Measurements from ENCODE around the gene FBLN2. TPM values are rescaled to one million over a fixed set of nuclear protein-coding genes. Genes with fewer than 3 reads are reported as not detected.

FBLN2 gene
- total and polyA plus RNA-seq, 2 of the 4 experiments (the other 2 are of a cell fraction), result 11.8 to 60.8 TPM

GRCh38 chr3:13556207-13556606 is 7.3 kb downstream of the FBLN2 start:
- no peak for ATAC-seq (ENCODE audit: low read depth)
- in situ Hi-C loops (cut with MboI; ENCODE audit: low sequenced_read_pairs) (no loop called here), dilution Hi-C loops (cut with HindIII; ENCODE audit: low sequenced_read_pairs, unreplicated experiment) (no loop called here), intact Hi-C loops (cut with micrococcal nuclease) (no loop called here)
- ChIA-PET CTCF (no interaction called here), POLR2A (ENCODE audit: unreplicated experiment) (no interaction called here)
- H2AFZ ChIP-seq (replicated peaks; ENCODE audit: low read length, poor library complexity), result no peak overlapping the region
- no peaks in the 10 kb centered on the region for H4K20me1 ChIP-seq (ENCODE audit: insufficient read depth, low read length)
- WGBS, 2 experiments (ENCODE audit: extremely low coverage in 2 of 2, insufficient read length in 1 of 2), result no CpG with 5 or more reads among the region's 6 CpGs
- no TSS peak for BruUV-seq (replicated peaks)
- no peak overlapping the region for H3K56ac ChIP-seq (ENCODE audit: extremely low read depth, insufficient read depth, low read length)
- no peak overlapping the region for H2BK20ac ChIP-seq (ENCODE audit: low read depth, low read length)
- H3K4me2 ChIP-seq (ENCODE audit: low read depth, low read length), result no peak overlapping the region
- H3K27ac ChIP-seq (ENCODE audit: insufficient read depth, low read length), result no peak overlapping the region
- H3K4me3 ChIP-seq (ENCODE audit: insufficient read depth, low read depth, low read length), result no peak overlapping the region
- H3K36me3 ChIP-seq (ENCODE audit: control insufficient read depth, insufficient read depth, low read length), result no peaks in the 10 kb centered on the region
- H3K79me1 ChIP-seq (ENCODE audit: low read depth in 1 of 2, low read length in 2 of 2), result no peaks in the 10 kb centered on the region
- H4K8ac ChIP-seq (ENCODE audit: low read depth in 2 of 2, low read length in 2 of 2), result no peak overlapping the region
- H3K4me1 ChIP-seq (ENCODE audit: control insufficient read depth, insufficient read depth, low read length), result no peaks in the 10 kb centered on the region
- no peak overlapping the region for H4K5ac ChIP-seq (ENCODE audit: low read depth, low read length)
- no peak overlapping the region for H2AK9ac ChIP-seq (replicated peaks; ENCODE audit: low read depth, low read length, poor library complexity)
- H3K23ac ChIP-seq (ENCODE audit: low read depth, low read length), result no peak overlapping the region
- H4K91ac ChIP-seq (ENCODE audit: insufficient read depth, low read depth, low read length), result no peak overlapping the region
- no peak overlapping the region for H3K9ac ChIP-seq (ENCODE audit: low read depth, low read length)
- no peak overlapping the region for H2BK5ac ChIP-seq (ENCODE audit: low read depth, low read length, poor library complexity, severe bottlenecking)
- no peak overlapping the region for H3K14ac ChIP-seq (replicated peaks; ENCODE audit: low read depth, low read length)
- H3K18ac ChIP-seq (ENCODE audit: low read depth, low read length), result no peak overlapping the region
- no peak overlapping the region for H2BK120ac ChIP-seq (ENCODE audit: low read depth, low read length)
- DNase-seq, result no peak
- TF ChIP-seq MXI1 (IDR thresholded peaks at IDR 0.05; ENCODE audit: borderline replicate concordance, low read depth, low read length) (no peak), CHD1 (IDR thresholded peaks at IDR 0.05; ENCODE audit: low read depth, low read length) (no peak), FOS (IDR thresholded peaks at IDR 0.05; ENCODE audit: low read depth, low read length) (no peak), RCOR1 (IDR thresholded peaks at IDR 0.05; ENCODE audit: insufficient replicate concordance, low read length) (no peak), MAZ (IDR thresholded peaks at IDR 0.05; ENCODE audit: borderline replicate concordance, low read depth, low read length) (no peak), MAFK (IDR thresholded peaks at IDR 0.05; ENCODE audit: low read depth, low read length) (no peak), SMC3 (IDR thresholded peaks at IDR 0.05; ENCODE audit: low read depth, low read length) (no peak)
- H3K4ac ChIP-seq (ENCODE audit: low read depth, low read length), result no peak overlapping the region
- no peaks in the 10 kb centered on the region for H3K9me3 ChIP-seq (ENCODE audit: control insufficient read depth, insufficient read depth, low read length)
- no peaks in the 10 kb centered on the region for H3K9me1 ChIP-seq (ENCODE audit: insufficient read depth, low read length)
- H3K27me3 ChIP-seq (ENCODE audit: control insufficient read depth, insufficient read depth, low read length), result peaks cover 6% of the 10 kb centered on the region; the same call in 1 of the 2 replicates
- no peak overlapping the region for H2AK5ac ChIP-seq (ENCODE audit: low read depth, low read length)
- no peak overlapping the region for H2BK15ac ChIP-seq (ENCODE audit: low read depth, low read length)

Measured in IMR-90 (cell line).